Glomerular endothelial cell (primary cell): Measurements from ENCODE around the gene NRG4. TPM values are rescaled to one million over a fixed set of nuclear protein-coding genes. Genes with fewer than 3 reads are reported as not detected.
"Not testable (repeated sequence)": the region's sequence is repeated elsewhere in the genome, so short reads cannot be mapped to it uniquely, and the experiment has no call there.

Experiments
- DNase-seq: peaks from one replicate; pipeline ENCODE4 v3.0.0-alpha.2; 2011; ENCODE audit warnings: low read depth, low spot score; ENCODE audit errors: extremely low read depth
- total RNA-seq: library from RNA; depleted of rRNA; stranded (reverse); fragments of >200 nt; gene quantifications from 2 replicates; pipeline ENCODE4 v1.2.3, GENCODE V29; 2015

Gene NRG4
- total RNA-seq, 1 donor from 2014 or later: not detected

GRCh38 chr15:75928680-75929608 is 83.3 kb downstream of the NRG4 start:
- DNase-seq: no peak

- no peak for DNase-seq
Observed at GRCh38 chr15:75927601-75928000, 84.6 kb downstream of the NRG4 start.

GRCh38 chr15:75926931-75927330 is 85.3 kb downstream of the NRG4 start:
- no peak for DNase-seq

GRCh38 chr15:75925440-75925839 is 86.8 kb downstream of the NRG4 start:
- DNase-seq: no peak

- no peak for DNase-seq
Observed at GRCh38 chr15:75924576-75924975, 87.6 kb downstream of the NRG4 start.

GRCh38 chr15:75923756-75924155 is 88.5 kb downstream of the NRG4 start:
- DNase-seq: no peak

- no peak for DNase-seq
Observed at GRCh38 chr15:75921732-75922703, 90.2 kb downstream of the NRG4 start.

GRCh38 chr15:75920079-75920478 is 92.1 kb downstream of the NRG4 start:
- DNase-seq: no peak

GRCh38 chr15:75918135-75918534 is 94.1 kb downstream of the NRG4 start:
- no peak for DNase-seq

GRCh38 chr15:75916978-75917377 is 95.2 kb downstream of the NRG4 start:
- DNase-seq: no peak

- not testable (repeated sequence) for DNase-seq
Observed at GRCh38 chr15:75910355-75910754, 101.9 kb downstream of the NRG4 start.

GRCh38 chr15:75905231-75905630 is 107.0 kb downstream of the NRG4 start:
- no peak for DNase-seq

GRCh38 chr15:75903331-75904239 is 108.6 kb downstream of the NRG4 start, which contains the start of gene FBXO22:
Gene FBXO22 (plus strand): TSS chr15:75903878. CDS start chr15:75903964, 86 bp downstream.
- DNase-seq: no peak

GRCh38 chr15:75902129-75902557 is 110.1 kb downstream of the NRG4 start:
- DNase-seq: no peak

- no peak for DNase-seq
Observed at GRCh38 chr15:75900577-75900976, 111.6 kb downstream of the NRG4 start.

- DNase-seq: no peak
Observed at GRCh38 chr15:75895731-75896130, 116.5 kb downstream of the NRG4 start.

- peak; percentile 42 for DNase-seq
Observed at GRCh38 chr15:75891895-75892294, 120.3 kb downstream of the NRG4 start.
